ENCODE results near the gene CYP4F22. TPM values are rescaled to one million over a fixed set of nuclear protein-coding genes. Genes with fewer than 3 reads are reported as not detected.

CYP4F22 gene
- total RNA-seq, 6 donors from 2014 or later = 0.11 to 3.1 (median 0.20) TPM; not detected in 1

- WGBS, 2 donors = 86 to 87% methylated on average over 2 of the region's 2 CpGs
- no peak for DNase-seq
- peaks cover 7 to 15% (median 12%) of the 10 kb centered on the region in 4 donors for H3K4me1 ChIP-seq
- peaks cover 0 to 6% (median 2%) of the 10 kb centered on the region in 4 donors for H3K27me3 ChIP-seq
- no peak for ATAC-seq (ENCODE audit: low FRiP score in 2 of 2)
- no peak overlapping the region for H3K4me3 ChIP-seq
- no peaks in the 10 kb centered on the region for H3K36me3 ChIP-seq
- H3K27ac ChIP-seq = no peak overlapping the region
- TF ChIP-seq POLR2AphosphoS5 (IDR thresholded peaks at IDR 0.05) (no peak), POLR2A (IDR thresholded peaks at IDR 0.05) (no peak), EP300 (IDR thresholded peaks at IDR 0.05) (no peak)
- TF ChIP-seq, protein P1, sequence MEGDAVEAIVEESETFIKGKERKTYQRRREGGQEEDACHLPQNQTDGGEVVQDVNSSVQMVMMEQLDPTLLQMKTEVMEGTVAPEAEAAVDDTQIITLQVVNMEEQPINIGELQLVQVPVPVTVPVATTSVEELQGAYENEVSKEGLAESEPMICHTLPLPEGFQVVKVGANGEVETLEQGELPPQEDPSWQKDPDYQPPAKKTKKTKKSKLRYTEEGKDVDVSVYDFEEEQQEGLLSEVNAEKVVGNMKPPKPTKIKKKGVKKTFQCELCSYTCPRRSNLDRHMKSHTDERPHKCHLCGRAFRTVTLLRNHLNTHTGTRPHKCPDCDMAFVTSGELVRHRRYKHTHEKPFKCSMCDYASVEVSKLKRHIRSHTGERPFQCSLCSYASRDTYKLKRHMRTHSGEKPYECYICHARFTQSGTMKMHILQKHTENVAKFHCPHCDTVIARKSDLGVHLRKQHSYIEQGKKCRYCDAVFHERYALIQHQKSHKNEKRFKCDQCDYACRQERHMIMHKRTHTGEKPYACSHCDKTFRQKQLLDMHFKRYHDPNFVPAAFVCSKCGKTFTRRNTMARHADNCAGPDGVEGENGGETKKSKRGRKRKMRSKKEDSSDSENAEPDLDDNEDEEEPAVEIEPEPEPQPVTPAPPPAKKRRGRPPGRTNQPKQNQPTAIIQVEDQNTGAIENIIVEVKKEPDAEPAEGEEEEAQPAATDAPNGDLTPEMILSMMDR (IDR thresholded peaks at IDR 0.05) = no peak
- H3K9me3 ChIP-seq = no peaks in the 10 kb centered on the region
These were observed 40.3 kb downstream of the CYP4F22 start for GRCh38 chr19:15548648-15549047.

DNA sequence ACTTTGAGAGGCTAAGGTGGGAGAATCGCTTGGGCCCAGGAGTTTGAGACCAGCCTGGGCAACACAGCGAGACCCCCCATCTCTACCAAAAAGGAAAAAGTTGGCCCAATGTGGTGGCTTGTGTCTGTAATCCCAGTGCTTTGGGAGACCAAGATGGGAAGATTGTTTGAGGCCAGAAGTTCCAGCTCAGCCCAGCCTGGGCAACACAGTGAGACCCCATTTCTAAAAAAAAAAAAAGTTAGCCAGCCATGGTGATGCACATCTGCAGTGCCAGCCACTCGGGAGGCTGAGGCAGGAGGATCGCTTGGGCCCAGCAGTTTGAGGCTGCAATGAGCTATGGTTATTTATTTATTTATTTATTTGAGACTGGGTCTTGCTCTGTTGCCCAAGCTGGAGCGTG is 41.3 kb downstream of the CYP4F22 start:
- Histone ChIP-seq H3K9me3 (no peaks in the 10 kb centered on the region), H3K4me3 (no peak overlapping the region), H3K4me1 (peaks cover 7 to 15% (median 12%) of the 10 kb centered on the region in 4 donors), H3K27me3 (peaks cover 0 to 6% (median 2%) of the 10 kb centered on the region in 4 donors), H3K36me3 (no peaks in the 10 kb centered on the region), H3K27ac (no peak overlapping the region)
- WGBS, 2 donors = 94 to 100% methylated on average over 5 of the region's 5 CpGs
- no peak for DNase-seq
- TF ChIP-seq, protein P1 (IDR thresholded peaks at IDR 0.05) = no peak
- TF ChIP-seq POLR2A (IDR thresholded peaks at IDR 0.05) (no peak), POLR2AphosphoS5 (IDR thresholded peaks at IDR 0.05) (no peak), EP300 (IDR thresholded peaks at IDR 0.05) (no peak)
- ATAC-seq (ENCODE audit: low FRiP score in 2 of 2) = no peak

- H3K27ac ChIP-seq = peak overlapping the region in 1 of 4 donors; percentile 35
- 74 to 81% methylated on average over 3 of the region's 3 CpGs for WGBS, 2 donors
- H3K36me3 ChIP-seq = no peaks in the 10 kb centered on the region
- DNase-seq = no peak
- no peaks in the 10 kb centered on the region for H3K9me3 ChIP-seq
- H3K4me3 ChIP-seq = no peak overlapping the region
- H3K27me3 ChIP-seq = peaks cover 0 to 6% (median 2%) of the 10 kb centered on the region in 4 donors
- no peak for ATAC-seq (ENCODE audit: low FRiP score in 2 of 2)
- peaks cover 7 to 15% (median 13%) of the 10 kb centered on the region in 4 donors for H3K4me1 ChIP-seq
- TF ChIP-seq, protein P1 (IDR thresholded peaks at IDR 0.05) = no peak
- TF ChIP-seq POLR2AphosphoS5 (IDR thresholded peaks at IDR 0.05) = no peak
- TF ChIP-seq POLR2A (IDR thresholded peaks at IDR 0.05) = no peak
- TF ChIP-seq EP300 (IDR thresholded peaks at IDR 0.05) = no peak
These were observed 41.9 kb downstream of the CYP4F22 start for GRCh38 chr19:15550273-15550672.

DNA sequence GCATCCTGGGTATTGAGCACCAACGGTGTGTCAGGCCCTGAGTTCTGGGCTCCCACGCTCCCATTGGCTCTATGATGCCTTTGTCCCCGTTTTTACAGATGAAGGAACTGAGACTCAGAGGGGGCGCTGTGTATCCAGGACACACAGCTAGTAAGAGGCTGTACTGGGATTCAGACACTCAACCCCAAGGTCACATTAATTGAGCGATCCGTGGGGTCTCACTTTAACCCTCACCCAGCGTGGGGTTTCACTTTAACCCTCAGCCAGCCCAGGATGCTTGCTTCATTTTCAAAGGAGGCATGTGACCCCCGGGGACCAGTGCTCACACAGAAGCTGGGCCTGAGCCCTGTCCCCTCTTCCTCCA is 42.6 kb downstream of the CYP4F22 start:
- Histone ChIP-seq H3K4me3 (peak overlapping the region in 3 of 4 donors; percentile 27 to 46 (median 46)), H3K27ac (peak overlapping the region in 1 of 4 donors; percentile 35)
- WGBS, 2 donors = 11 to 17% methylated on average over 2 to 8 of the region's 8 CpGs

More for the DNA sequence above, 42.6 kb downstream of the CYP4F22 start:
- TF ChIP-seq, protein P1 (IDR thresholded peaks at IDR 0.05) = no peak
- TF ChIP-seq POLR2A (IDR thresholded peaks at IDR 0.05) (no peak), POLR2AphosphoS5 (IDR thresholded peaks at IDR 0.05) (no peak), EP300 (IDR thresholded peaks at IDR 0.05) (no peak)
- Histone ChIP-seq H3K4me1 (peaks cover 14 to 22% (median 18%) of the 10 kb centered on the region in 4 donors), H3K9me3 (no peaks in the 10 kb centered on the region), H3K27me3 (peaks cover 0 to 6% (median 2%) of the 10 kb centered on the region in 4 donors), H3K36me3 (no peaks in the 10 kb centered on the region)
- DNase-seq (no peak), ATAC-seq (ENCODE audit: low FRiP score in 2 of 2) (no peak)
